Endothelial cell of umbilical vein (primary cell): ENCODE results near the gene PLXNC1. TPM values are rescaled to one million over a fixed set of nuclear protein-coding genes. Genes with fewer than 3 reads are reported as not detected.

Experiments
- BruUV-seq: library from RNA; stranded (reverse); fragments of 400-500 nt; replicated peaks from 2 replicates; lab custom pipeline; 2021; lab: Mats Ljungman, UMichigan
- CTCF ChIA-PET: fragments of 300-600, 350-600 bp; sonication (Branson Sonifier 250); formaldehyde crosslinking; loops from one replicate; lab custom pipeline; 2021; ENCODE audit warnings: antibody characterized with exemption, inconsistent platforms; lab: Charles Lee
- POLR2A ChIA-PET: fragments of 300-600, 350-600 bp; sonication (Branson Sonifier 250); formaldehyde crosslinking; loops from one replicate; lab custom pipeline; 2021; ENCODE audit warnings: antibody characterized with exemption, inconsistent platforms; lab: Charles Lee
- DNase-seq: peaks from one replicate; pipeline ENCODE4 v3.0.0-alpha.2; 2011; ENCODE audit warnings: low read depth, low spot score
- FAIRE-seq: peaks from 2 replicates; lab custom pipeline; 2011; peaks lifted over from hg19 to GRCh38; lab: Jason Lieb, UNC
- H2AFZ ChIP-seq: 2 replicates; pipeline ENCODE4 v1.6.0; 2012; ENCODE audit warnings: low read depth, low read length, control low read depth, inconsistent platforms
- H3K27ac ChIP-seq: 2 replicates; pipeline ENCODE4 v1.5.1; 2011; ENCODE audit warnings: low read depth, mild to moderate bottlenecking, control low read depth, low read length, moderate library complexity; ENCODE audit not compliant: insufficient read depth
- H3K27me3 ChIP-seq, 2 experiments: 2 replicates each; pipeline versions ENCODE4 v1.6.0 to v1.6.1; 2011; ENCODE audit warnings: low read length in 2 of 2, mixed read lengths in 1 of 2; ENCODE audit not compliant: control insufficient read depth in 2 of 2, insufficient read depth in 2 of 2
- H3K36me3 ChIP-seq, 2 experiments: 2 replicates in 1 of 2; 3 replicates in 1 of 2; pipeline ENCODE4 v1.5.1; 2011; ENCODE audit warnings: low read length in 2 of 2, mild to moderate bottlenecking in 1 of 2, moderate library complexity in 1 of 2; ENCODE audit not compliant: control insufficient read depth in 2 of 2, insufficient read depth in 2 of 2; ENCODE audit errors: extremely low read depth in 1 of 2
- H3K4me1 ChIP-seq: 3 replicates; pipeline ENCODE4 v1.5.1; 2011; ENCODE audit warnings: mild to moderate bottlenecking, low read length; ENCODE audit not compliant: control insufficient read depth, insufficient read depth; ENCODE audit errors: extremely low read depth
- H3K4me2 ChIP-seq: 2 replicates; pipeline ENCODE4 v1.6.1; 2011; ENCODE audit warnings: low read length, control low read depth, mixed read lengths; ENCODE audit not compliant: insufficient read depth
- H3K4me3 ChIP-seq, 3 experiments: fragments of 200-600 bp in 1 of 3; sonication (generic), shearing (Covaris generic) in 1 of 3; replicated peaks in 1 of 3; 2 replicates each; pipeline ENCODE4 v1.5.1; 2011 to 2016; ENCODE audit warnings: control low read depth in 3 of 3, low read length in 3 of 3, mild to moderate bottlenecking in 2 of 3, inconsistent platforms in 1 of 3, low read depth in 1 of 3, moderate library complexity in 1 of 3; ENCODE audit not compliant: insufficient read depth in 1 of 3
- H3K79me2 ChIP-seq: 2 replicates; pipeline ENCODE4 v1.6.0; 2012; ENCODE audit warnings: low read length, inconsistent platforms; ENCODE audit not compliant: control insufficient read depth, insufficient read depth
- H3K9ac ChIP-seq: replicated peaks from 2 replicates; pipeline ENCODE3; 2011; ENCODE audit warnings: low read length, control low read depth; ENCODE audit not compliant: insufficient read depth; ENCODE audit errors: extremely low read depth
- H3K9me1 ChIP-seq: replicated peaks from 3 replicates; pipeline ENCODE4 v1.6.0; 2011; ENCODE audit warnings: mild to moderate bottlenecking, low read length; ENCODE audit not compliant: control insufficient read depth, insufficient read depth; ENCODE audit errors: extremely low read depth
- H3K9me3 ChIP-seq: replicated peaks from 2 replicates; pipeline ENCODE4 v1.5.1; 2012; ENCODE audit warnings: low read length, inconsistent platforms; ENCODE audit not compliant: control insufficient read depth, insufficient read depth
- H4K20me1 ChIP-seq: replicated peaks from 2 replicates; pipeline ENCODE3; 2011; ENCODE audit warnings: mild to moderate bottlenecking, low read length; ENCODE audit not compliant: control insufficient read depth, insufficient read depth; ENCODE audit errors: extremely low read depth
- FOS ChIP-seq: IDR thresholded peaks from 2 replicates; pipeline ENCODE4 v1.6.1; 2011; ENCODE audit warnings: mild to moderate bottlenecking, low read length, moderate library complexity, borderline replicate concordance; ENCODE audit not compliant: insufficient read depth
- GATA2 ChIP-seq: IDR thresholded peaks from 2 replicates; pipeline ENCODE4 v1.7.0; 2011; ENCODE audit warnings: low read depth, mild to moderate bottlenecking, moderate library complexity, mixed read lengths, low read length; ENCODE audit not compliant: insufficient read length, insufficient read depth
- JUN ChIP-seq: IDR thresholded peaks from 2 replicates; pipeline ENCODE4 v1.6.1; 2011; ENCODE audit warnings: borderline replicate concordance, low read depth; ENCODE audit not compliant: insufficient read length, insufficient read depth
- MYC ChIP-seq: IDR thresholded peaks from one replicate; pipeline ENCODE4 v1.6.1; 2011; ENCODE audit warnings: mild to moderate bottlenecking, low read depth, low read length
- POLR2A ChIP-seq: IDR thresholded peaks from 2 replicates; pipeline ENCODE4 v1.6.1; 2012; ENCODE audit warnings: low read depth, mild to moderate bottlenecking, control low read depth, low read length
- dilution Hi-C: fragments of 300-500 bp; cut with MboI; formaldehyde crosslinking; loops from one replicate; pipeline ENCODE4 v1.15.0; 2019; ENCODE audit warnings: low sequenced_read_pairs; ENCODE audit not compliant: extremely low pct_ligation_motif_present
- intact Hi-C: fragments of 100-400 bp; cut with micrococcal nuclease; formaldehyde crosslinking; loops from one replicate; pipeline ENCODE4 v1.10.0; 2022
- polyA plus RNA-seq, 4 experiments: library from polyadenylated mRNA; depleted of rRNA in 3 of 4; stranded (reverse) in 3 of 4; unstranded in 1 of 4; fragments of >200 nt; gene quantifications; 2 replicates each; pipeline versions ENCODE4 v1.2.1 to v1.2.3, GENCODE V29; 2011 to 2012; ENCODE audit warnings: missing spikeins in 1 of 4
- total RNA-seq: library from RNA; stranded (reverse); gene quantifications from 2 replicates; pipeline ENCODE4 v1.2.3, GENCODE V29; 2021
- TF ChIP-seq, protein P1 (sequence below): IDR thresholded peaks from 2 replicates; pipeline ENCODE4 v1.6.1; 2011; ENCODE audit not compliant: insufficient read depth, insufficient read length
- TF ChIP-seq, protein P2 (sequence below), 2 donors: IDR thresholded peaks; 1 replicate in 1 of 2; 2 replicates in 1 of 2; pipeline ENCODE4 v1.5.1; 2011; ENCODE audit warnings: low read length in 2 of 2, mild to moderate bottlenecking in 2 of 2, moderate library complexity in 2 of 2, control low read depth in 1 of 2, inconsistent platforms in 1 of 2, low read depth in 1 of 2; ENCODE audit not compliant: insufficient read depth in 1 of 2; ENCODE audit errors: extremely low read depth in 1 of 2

The PLXNC1 gene
- total and polyA plus RNA-seq, 2 donors (not counting 3 experiments of a cell fraction or from before 2014, with no cell fraction given): 0.04 TPM; not detected in 1

DNA sequence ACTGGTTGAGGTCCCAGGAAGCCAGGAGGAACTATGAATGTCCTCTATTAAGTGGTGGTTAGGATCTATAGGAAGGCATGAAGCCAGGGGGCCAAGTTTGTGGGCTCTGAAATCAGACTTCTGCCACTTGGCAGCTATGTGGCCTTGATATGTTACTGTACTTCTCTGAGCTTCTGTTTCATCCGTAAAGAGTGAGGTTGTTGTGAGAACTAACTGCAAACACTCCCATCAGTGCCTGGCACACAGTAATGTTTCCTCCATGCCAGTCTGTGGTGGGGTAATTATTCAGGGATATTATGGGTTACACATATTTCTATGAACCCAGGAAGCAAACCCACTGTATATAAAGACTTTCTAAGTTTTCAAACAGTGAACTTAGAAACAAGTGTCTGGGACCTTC is 57.4 kb downstream of the PLXNC1 start:
- no TSS peak for BruUV-seq
- POLR2A ChIA-PET: no interaction called here
- H3K9me3 ChIP-seq: no peaks in the 10 kb centered on the region
- H3K4me2 ChIP-seq: no peak overlapping the region
- no peak overlapping the region for H3K4me3 ChIP-seq
- H3K9me1 ChIP-seq: no peaks in the 10 kb centered on the region
- no peak overlapping the region for H3K27ac ChIP-seq
- no peaks in the 10 kb centered on the region for H3K36me3 ChIP-seq
- no peaks in the 10 kb centered on the region for H4K20me1 ChIP-seq
- no peaks in the 10 kb centered on the region for H3K79me2 ChIP-seq
- TF ChIP-seq, protein P1, sequence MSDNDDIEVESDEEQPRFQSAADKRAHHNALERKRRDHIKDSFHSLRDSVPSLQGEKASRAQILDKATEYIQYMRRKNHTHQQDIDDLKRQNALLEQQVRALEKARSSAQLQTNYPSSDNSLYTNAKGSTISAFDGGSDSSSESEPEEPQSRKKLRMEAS: no peak
- no peak for TF ChIP-seq GATA2
- no peak for TF ChIP-seq JUN
- TF ChIP-seq, protein P2, sequence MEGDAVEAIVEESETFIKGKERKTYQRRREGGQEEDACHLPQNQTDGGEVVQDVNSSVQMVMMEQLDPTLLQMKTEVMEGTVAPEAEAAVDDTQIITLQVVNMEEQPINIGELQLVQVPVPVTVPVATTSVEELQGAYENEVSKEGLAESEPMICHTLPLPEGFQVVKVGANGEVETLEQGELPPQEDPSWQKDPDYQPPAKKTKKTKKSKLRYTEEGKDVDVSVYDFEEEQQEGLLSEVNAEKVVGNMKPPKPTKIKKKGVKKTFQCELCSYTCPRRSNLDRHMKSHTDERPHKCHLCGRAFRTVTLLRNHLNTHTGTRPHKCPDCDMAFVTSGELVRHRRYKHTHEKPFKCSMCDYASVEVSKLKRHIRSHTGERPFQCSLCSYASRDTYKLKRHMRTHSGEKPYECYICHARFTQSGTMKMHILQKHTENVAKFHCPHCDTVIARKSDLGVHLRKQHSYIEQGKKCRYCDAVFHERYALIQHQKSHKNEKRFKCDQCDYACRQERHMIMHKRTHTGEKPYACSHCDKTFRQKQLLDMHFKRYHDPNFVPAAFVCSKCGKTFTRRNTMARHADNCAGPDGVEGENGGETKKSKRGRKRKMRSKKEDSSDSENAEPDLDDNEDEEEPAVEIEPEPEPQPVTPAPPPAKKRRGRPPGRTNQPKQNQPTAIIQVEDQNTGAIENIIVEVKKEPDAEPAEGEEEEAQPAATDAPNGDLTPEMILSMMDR (IDR thresholded peaks at IDR 0.05; ENCODE audit: extremely low read depth in 1 of 2, insufficient read depth in 1 of 2, low read depth in 1 of 2, low read length in 2 of 2): no peak
- FAIRE-seq (no peak), DNase-seq (no peak)
- no peaks in the 10 kb centered on the region for H3K4me1 ChIP-seq
- H3K27me3 ChIP-seq: peaks cover 0 to 7% of the 10 kb centered on the region in 2 experiments
- CTCF ChIA-PET: interaction anchor here (1.4 kb wide), 1 partner anchor 71 kb away, joined by 3 read pairs; no protein-coding TSS in a partner anchor
- no peak overlapping the region for H2AFZ ChIP-seq
- intact Hi-C loops (no loop called here), dilution Hi-C loops (no loop called here)
- no peak overlapping the region for H3K9ac ChIP-seq

DNA sequence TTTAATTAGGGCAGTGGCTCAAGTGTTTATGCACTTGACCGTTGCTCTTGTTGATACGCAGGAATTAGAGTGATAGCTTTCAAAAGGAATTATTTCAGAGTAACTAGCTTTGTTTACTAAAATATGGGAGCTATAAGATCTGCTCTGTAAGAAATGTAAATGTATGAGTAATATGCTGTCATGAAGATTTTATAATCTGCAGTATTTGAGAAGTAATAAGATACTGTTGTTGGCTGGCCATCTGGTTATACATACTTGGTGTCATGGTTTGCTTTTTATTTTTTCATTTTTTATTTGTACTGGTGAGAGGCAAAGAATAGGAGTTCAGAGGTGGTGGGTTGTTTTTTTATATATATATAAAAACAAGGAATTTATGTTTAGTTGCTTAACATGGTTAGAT is 58.5 kb downstream of the PLXNC1 start:
- TF ChIP-seq FOS (no peak), MYC (no peak), GATA2 (no peak), JUN (no peak), POLR2A (no peak)
- TF ChIP-seq, protein P1: no peak
- BruUV-seq: no TSS peak
- Histone ChIP-seq H2AFZ (no peak overlapping the region), H3K9ac (no peak overlapping the region), H3K9me1 (no peaks in the 10 kb centered on the region), H3K36me3 (no peaks in the 10 kb centered on the region), H4K20me1 (no peaks in the 10 kb centered on the region), H3K27me3 (peaks cover 0 to 7% of the 10 kb centered on the region in 2 experiments), H3K27ac (no peak overlapping the region), H3K4me1 (no peaks in the 10 kb centered on the region), H3K79me2 (no peaks in the 10 kb centered on the region), H3K4me3 (no peak overlapping the region), H3K9me3 (no peaks in the 10 kb centered on the region), H3K4me2 (no peak overlapping the region)
- CTCF ChIA-PET: no interaction called here
- POLR2A ChIA-PET: no interaction called here
- dilution Hi-C loops: no loop called here
- FAIRE-seq (no peak), DNase-seq (no peak)
- intact Hi-C loops: no loop called here
